GM19452 (cell line): ENCODE data around the gene KCTD16.

Experiments used
- ATAC-seq: cut with Tn5 transposase; IDR thresholded peaks from one replicate; pipeline ENCODE4 v1.9.1; 2021; ENCODE audit not compliant: unreplicated experiment

Gene KCTD16

GRCh38 chr5:144206141-144206540 lies 35.5 kb downstream of the KCTD16 start:
- no peak for ATAC-seq

GRCh38 chr5:144207875-144208444 lies 37.3 kb downstream of the KCTD16 start:
- ATAC-seq = no peak

GRCh38 chr5:144209361-144209760 lies 38.7 kb downstream of the KCTD16 start:
- no peak for ATAC-seq

- ATAC-seq = no peak
These were observed 40.0 kb downstream of the KCTD16 start for GRCh38 chr5:144210655-144211054.

GRCh38 chr5:144219869-144220268 lies 49.2 kb downstream of the KCTD16 start:
- ATAC-seq = no peak

GRCh38 chr5:144227363-144227999 lies 56.8 kb downstream of the KCTD16 start:
- no peak for ATAC-seq

GRCh38 chr5:144230806-144231205 lies 60.1 kb downstream of the KCTD16 start:
- no peak for ATAC-seq

GRCh38 chr5:144232285-144232684 lies 61.6 kb downstream of the KCTD16 start:
- no peak for ATAC-seq

GRCh38 chr5:144236499-144236898 lies 65.8 kb downstream of the KCTD16 start:
- no peak for ATAC-seq

- ATAC-seq = no peak
These were observed 67.2 kb downstream of the KCTD16 start for GRCh38 chr5:144237851-144238250.

- ATAC-seq = no peak
These were observed 76.5 kb downstream of the KCTD16 start for GRCh38 chr5:144247131-144247530.

GRCh38 chr5:144248015-144248414 lies 77.3 kb downstream of the KCTD16 start:
- no peak for ATAC-seq

- ATAC-seq = no peak
These were observed 79.2 kb downstream of the KCTD16 start for GRCh38 chr5:144249755-144250464.

GRCh38 chr5:144254552-144254951 lies 83.9 kb downstream of the KCTD16 start:
- ATAC-seq = no peak

GRCh38 chr5:144260121-144260520 lies 89.4 kb downstream of the KCTD16 start:
- ATAC-seq = no peak

GRCh38 chr5:144265643-144266247 lies 95.1 kb downstream of the KCTD16 start:
- no peak for ATAC-seq

GRCh38 chr5:144267961-144268513 lies 97.4 kb downstream of the KCTD16 start:
- no peak for ATAC-seq

GRCh38 chr5:144273232-144274027 lies 102.8 kb downstream of the KCTD16 start:
- no peak for ATAC-seq

GRCh38 chr5:144275329-144275728 lies 104.7 kb downstream of the KCTD16 start:
- no peak for ATAC-seq

GRCh38 chr5:144276034-144276822 lies 105.6 kb downstream of the KCTD16 start:
- ATAC-seq = no peak
